Small intestine (tissue), 7 donors: Measurements from ENCODE around the gene TCF21. TPM values are rescaled to one million over a fixed set of nuclear protein-coding genes. Genes with fewer than 3 reads are reported as not detected.
"Not testable (repeated sequence)": the region's sequence is repeated elsewhere in the genome, so short reads cannot be mapped to it uniquely, and the experiment has no call there.

Experiments used
- DNase-seq, 2 donors: peaks; one replicate each; pipeline versions ENCODE4 v3.0.0 to v3.0.0-alpha.2; 2013
- FAIRE-seq: peaks from 2 replicates; lab custom pipeline; 2012; peaks lifted over from hg19 to GRCh38; lab: Jason Lieb, UNC
- H3K27ac ChIP-seq, 3 donors: one replicate each; pipeline ENCODE4 v1.5.1; 2013; ENCODE audit warnings: low read length in 2 of 3, mild to moderate bottlenecking in 2 of 3, control low read depth in 1 of 3, inconsistent platforms in 1 of 3, low read depth in 1 of 3, moderate library complexity in 1 of 3
- H3K27me3 ChIP-seq, 3 donors: one replicate each; pipeline ENCODE4 v1.6.1; 2013; ENCODE audit warnings: low read length in 3 of 3, inconsistent platforms in 1 of 3; ENCODE audit not compliant: control insufficient read depth in 3 of 3, insufficient read depth in 3 of 3
- H3K36me3 ChIP-seq, 3 donors: one replicate each; pipeline ENCODE4 v1.6.1; 2013; ENCODE audit warnings: low read length in 3 of 3, inconsistent platforms in 1 of 3, low read depth in 1 of 3, mild to moderate bottlenecking in 1 of 3, moderate library complexity in 1 of 3; ENCODE audit not compliant: control insufficient read depth in 3 of 3, insufficient read depth in 2 of 3
- H3K4me1 ChIP-seq, 3 donors: one replicate each; pipeline ENCODE4 v1.6.1; 2013; ENCODE audit warnings: low read length in 2 of 3, inconsistent platforms in 1 of 3, low read depth in 1 of 3, mild to moderate bottlenecking in 1 of 3, moderate library complexity in 1 of 3; ENCODE audit not compliant: control insufficient read depth in 3 of 3, insufficient read depth in 2 of 3
- H3K4me3 ChIP-seq, 3 donors: one replicate each; pipeline ENCODE4 v1.5.1; 2013; ENCODE audit warnings: low read length in 3 of 3, control low read depth in 1 of 3, inconsistent platforms in 1 of 3, low read depth in 1 of 3, mild to moderate bottlenecking in 1 of 3, moderate library complexity in 1 of 3
- H3K9me3 ChIP-seq, 2 donors: one replicate each; pipeline ENCODE4 v1.6.1; 2013; ENCODE audit warnings: low read depth in 1 of 2, low read length in 1 of 2; ENCODE audit not compliant: control insufficient read depth in 2 of 2, insufficient read depth in 1 of 2
- WGBS, 3 donors: extraction: QIAGEN DNeasy Blood & Tissue Kit; methylation state at CpG; one replicate each; pipeline ENCODE4 v1.1.7; 2013; 5-methylcytosine and 5-hydroxymethylcytosine counted together
- polyA plus RNA-seq, 4 donors: library from polyadenylated mRNA; stranded (reverse) in 3 of 4; unstranded in 1 of 4; fragments of 200-250 nt in 3 of 4; fragments of 120-200 nt in 1 of 4; gene quantifications; one replicate each; pipeline versions ENCODE4 v1.2.1 to v1.2.3, GENCODE V29; 2013
- donor health status: healthy with polysubstance abuse.
- donor health status: control.
- donor health status: control.
- donor health status: Bipolar disorder and iron deficiency.
- donor health status: healthy.

The TCF21 gene
- polyA plus RNA-seq, 4 donors: 0.45 to 15.8 (median 8.8) TPM

- FAIRE-seq (no peak), DNase-seq (no peak)
- Histone ChIP-seq H3K4me1 (no peaks in the 10 kb centered on the region), H3K36me3 (no peaks in the 10 kb centered on the region), H3K27ac (no peak overlapping the region), H3K9me3 (no peaks in the 10 kb centered on the region), H3K4me3 (no peak overlapping the region), H3K27me3 (peaks cover 4 to 30% (median 13%) of the 10 kb centered on the region in 3 donors)
- 5 to 22% (median 10%) methylated on average over 3 of the region's 3 CpGs for WGBS, 3 donors
These were observed 32.9 kb upstream of the TCF21 start for GRCh38 chr6:133855991-133856370.

GRCh38 chr6:133856911-133857310 lies 32.0 kb upstream of the TCF21 start:
- 55 to 77% (median 63%) methylated on average over 2 of the region's 2 CpGs for WGBS, 3 donors
- H3K36me3 ChIP-seq: no peaks in the 10 kb centered on the region
- FAIRE-seq (peak; percentile 62), DNase-seq (no peak)
- H3K4me3 ChIP-seq: no peak overlapping the region
- H3K9me3 ChIP-seq: no peaks in the 10 kb centered on the region
- no peaks in the 10 kb centered on the region for H3K4me1 ChIP-seq
- H3K27me3 ChIP-seq: peaks cover 4 to 30% (median 13%) of the 10 kb centered on the region in 3 donors
- H3K27ac ChIP-seq: no peak overlapping the region

- Histone ChIP-seq H3K36me3 (no peaks in the 10 kb centered on the region), H3K27ac (no peak overlapping the region), H3K4me1 (no peaks in the 10 kb centered on the region), H3K27me3 (peaks cover 4 to 25% (median 13%) of the 10 kb centered on the region in 3 donors), H3K4me3 (no peak overlapping the region), H3K9me3 (no peaks in the 10 kb centered on the region)
- no peak for FAIRE-seq
- no peak for DNase-seq
These were observed 31.2 kb upstream of the TCF21 start for GRCh38 chr6:133857696-133858095.

- H3K27me3 ChIP-seq, H3K36me3 ChIP-seq, H3K4me1 ChIP-seq, DNase-seq, H3K27ac ChIP-seq, FAIRE-seq, H3K4me3 ChIP-seq, H3K9me3 ChIP-seq: not testable (repeated sequence)
- 62 to 73% (median 62%) methylated on average over 2 of the region's 2 CpGs for WGBS, 3 donors
These were observed 27.6 kb upstream of the TCF21 start for GRCh38 chr6:133861337-133861736.

GRCh38 chr6:133863228-133863627 lies 25.7 kb upstream of the TCF21 start:
- H3K9me3 ChIP-seq: peaks cover 0 to 3% of the 10 kb centered on the region in 2 donors
- no peaks in the 10 kb centered on the region for H3K27me3 ChIP-seq
- no peak overlapping the region for H3K4me3 ChIP-seq
- no peaks in the 10 kb centered on the region for H3K4me1 ChIP-seq
- no peak for DNase-seq
- 84 to 89% (median 87%) methylated on average over 1 of the region's 1 CpG for WGBS, 3 donors
- no peaks in the 10 kb centered on the region for H3K36me3 ChIP-seq
- no peak for FAIRE-seq
- H3K27ac ChIP-seq: no peak overlapping the region

- 85 to 94% (median 93%) methylated on average over 4 of the region's 4 CpGs for WGBS, 3 donors
- no peak for FAIRE-seq
- Histone ChIP-seq H3K27ac (no peak overlapping the region), H3K27me3 (peaks cover 0 to 2% (median 0%) of the 10 kb centered on the region in 3 donors), H3K36me3 (no peaks in the 10 kb centered on the region), H3K9me3 (peaks cover 0 to 3% of the 10 kb centered on the region in 2 donors), H3K4me1 (no peaks in the 10 kb centered on the region), H3K4me3 (no peak overlapping the region)
- DNase-seq: no peak
These were observed 23.2 kb upstream of the TCF21 start for GRCh38 chr6:133865680-133866079.

GRCh38 chr6:133871131-133871530 lies 17.8 kb upstream of the TCF21 start:
- FAIRE-seq (no peak), DNase-seq (no peak)
- Histone ChIP-seq H3K9me3 (no peaks in the 10 kb centered on the region), H3K4me1 (no peaks in the 10 kb centered on the region), H3K27me3 (peaks cover 0 to 2% (median 0%) of the 10 kb centered on the region in 3 donors), H3K27ac (no peak overlapping the region), H3K4me3 (no peak overlapping the region), H3K36me3 (no peaks in the 10 kb centered on the region)

- 50 to 73% (median 61%) methylated on average over 5 of the region's 5 CpGs for WGBS, 3 donors
- Histone ChIP-seq H3K4me1 (no peaks in the 10 kb centered on the region), H3K27me3 (peaks cover 0 to 3% (median 2%) of the 10 kb centered on the region in 3 donors), H3K4me3 (no peak overlapping the region), H3K9me3 (no peaks in the 10 kb centered on the region), H3K36me3 (no peaks in the 10 kb centered on the region), H3K27ac (no peak overlapping the region)
- FAIRE-seq: no peak
- no peak for DNase-seq
These were observed 15.4 kb upstream of the TCF21 start for GRCh38 chr6:133873538-133873937.

GRCh38 chr6:133877116-133877515 lies 11.8 kb upstream of the TCF21 start:
- FAIRE-seq (no peak), DNase-seq (no peak)
- Histone ChIP-seq H3K9me3 (no peaks in the 10 kb centered on the region), H3K27me3 (peaks cover 0 to 7% (median 0%) of the 10 kb centered on the region in 3 donors), H3K4me3 (no peak overlapping the region), H3K4me1 (no peaks in the 10 kb centered on the region), H3K36me3 (no peaks in the 10 kb centered on the region), H3K27ac (no peak overlapping the region)
- WGBS, 3 donors: 52 to 78% (median 76%) methylated on average over 5 of the region's 5 CpGs
